ENCODE results near the gene RANBP3L. TPM values are rescaled to one million over a fixed set of nuclear protein-coding genes. Genes with fewer than 3 reads are reported as not detected.
A peak's percentile ranks its signal among the peaks of the same experiment; 100 is the strongest.

RANBP3L gene
- total and polyA plus RNA-seq, 9 of the 15 experiments (the other 6 are each of a cell fraction or from before 2014, with no cell fraction given), result 0.01 to 0.06 TPM; not detected in 7

DNA sequence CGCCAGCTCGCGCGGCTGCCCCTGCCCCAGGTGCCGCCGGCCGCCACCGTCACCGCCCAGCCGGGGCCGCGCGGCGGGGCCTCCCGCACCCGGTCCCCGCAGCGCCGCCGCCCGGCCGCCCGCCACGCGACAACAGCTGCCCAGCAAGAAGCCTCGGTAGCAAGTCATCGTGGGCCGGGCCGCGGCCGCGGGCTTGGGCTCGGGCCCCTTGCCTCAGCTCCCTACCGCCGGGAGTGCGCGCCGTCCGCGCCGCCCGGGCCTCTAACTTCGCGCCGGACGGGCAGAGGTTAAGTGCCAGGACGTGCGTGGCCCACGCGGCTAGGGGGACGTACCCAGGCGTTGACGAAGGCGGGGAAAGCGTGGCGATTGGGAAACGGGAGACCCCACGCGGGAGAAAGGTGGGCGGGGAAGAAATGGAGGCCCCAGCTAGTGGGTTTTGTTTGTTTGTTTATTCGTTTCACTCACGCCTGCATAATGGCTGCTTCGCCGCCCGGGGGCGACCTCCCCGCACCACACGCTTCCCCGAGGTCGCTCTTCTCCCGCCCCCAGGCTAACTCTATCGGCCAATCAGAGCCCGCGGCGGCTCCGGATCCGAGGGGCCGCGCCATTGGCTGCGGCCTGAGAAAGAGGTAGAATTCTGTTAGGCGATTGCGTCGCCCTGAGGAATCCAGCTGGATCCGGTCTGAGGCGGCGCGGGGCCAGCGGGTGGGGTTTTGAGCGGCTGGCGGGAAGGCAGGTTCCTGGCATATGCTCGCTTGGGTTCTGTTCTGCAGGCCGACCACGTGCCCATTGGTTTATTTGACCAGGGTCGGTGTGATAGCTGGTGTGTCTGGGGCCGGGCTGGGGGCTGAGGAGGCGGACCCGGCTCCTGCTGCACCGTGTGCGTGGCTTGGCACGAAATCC, 59.8 kb downstream of the RANBP3L start, which contains the start of gene NADK2 (continued):
- TF ChIP-seq, protein P1, sequence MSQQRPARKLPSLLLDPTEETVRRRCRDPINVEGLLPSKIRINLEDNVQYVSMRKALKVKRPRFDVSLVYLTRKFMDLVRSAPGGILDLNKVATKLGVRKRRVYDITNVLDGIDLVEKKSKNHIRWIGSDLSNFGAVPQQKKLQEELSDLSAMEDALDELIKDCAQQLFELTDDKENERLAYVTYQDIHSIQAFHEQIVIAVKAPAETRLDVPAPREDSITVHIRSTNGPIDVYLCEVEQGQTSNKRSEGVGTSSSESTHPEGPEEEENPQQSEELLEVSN (IDR thresholded peaks at IDR 0.05; ENCODE audit: borderline replicate concordance in 1 of 2, extremely low read depth in 1 of 2, insufficient read depth in 1 of 2, insufficient read length in 1 of 2, low read depth in 1 of 2, low read length in 1 of 2, poor library complexity in 1 of 2, severe bottlenecking in 1 of 2), result peak; percentile 99 to 100
- TF ChIP-seq ZNF197 (CRISPR knock-in tag; IDR thresholded peaks at IDR 0.05; ENCODE audit: low read depth) (peak; percentile 92), FUS (optimal IDR thresholded peaks at IDR 0.05; ENCODE audit: low read depth, low read length) (peak; percentile 65), SREBF1 (IDR thresholded peaks at IDR 0.05; ENCODE audit: borderline replicate concordance, low read depth, low read length) (no peak), NEUROD1 (IDR thresholded peaks at IDR 0.05; ENCODE audit: borderline replicate concordance, low read depth, low read length, partially characterized antibody) (peak; percentile 36), EP300 (IDR thresholded peaks at IDR 0.05; ENCODE audit: low read length) (peak; percentile 62), ZNF121 (CRISPR knock-in tag; conservative IDR thresholded peaks at IDR 0.05) (no peak), NR4A1 (CRISPR knock-in tag; IDR thresholded peaks at IDR 0.05) (0 out of 2 replicates have a peak, but pooled peaks have one; percentile 67), NR4A1 (tag; IDR thresholded peaks at IDR 0.05) (peak; percentile 94), ZNF232 (CRISPR knock-in tag; IDR thresholded peaks at IDR 0.05) (peak; percentile 93), CC2D1A (IDR thresholded peaks at IDR 0.05) (peak; percentile 97), ZNF134 (CRISPR knock-in tag; conservative IDR thresholded peaks at IDR 0.05) (peak; percentile 70; the same call in 1 of the 2 replicates), MYNN (IDR thresholded peaks at IDR 0.05) (no peak), MYNN (CRISPR knock-in tag; IDR thresholded peaks at IDR 0.05) (no peak), ZNF175 (CRISPR knock-in tag; IDR thresholded peaks at IDR 0.05; ENCODE audit: low read depth) (peak; percentile 98)
- TF ChIP-seq, protein P2, sequence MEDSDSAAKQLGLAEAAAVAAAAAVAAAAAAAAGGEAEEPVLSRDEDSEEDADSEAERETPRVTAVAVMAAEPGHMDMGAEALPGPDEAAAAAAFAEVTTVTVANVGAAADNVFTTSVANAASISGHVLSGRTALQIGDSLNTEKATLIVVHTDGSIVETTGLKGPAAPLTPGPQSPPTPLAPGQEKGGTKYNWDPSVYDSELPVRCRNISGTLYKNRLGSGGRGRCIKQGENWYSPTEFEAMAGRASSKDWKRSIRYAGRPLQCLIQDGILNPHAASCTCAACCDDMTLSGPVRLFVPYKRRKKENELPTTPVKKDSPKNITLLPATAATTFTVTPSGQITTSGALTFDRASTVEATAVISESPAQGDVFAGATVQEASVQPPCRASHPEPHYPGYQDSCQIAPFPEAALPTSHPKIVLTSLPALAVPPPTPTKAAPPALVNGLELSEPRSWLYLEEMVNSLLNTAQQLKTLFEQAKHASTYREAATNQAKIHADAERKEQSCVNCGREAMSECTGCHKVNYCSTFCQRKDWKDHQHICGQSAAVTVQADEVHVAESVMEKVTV (CRISPR knock-in tag; IDR thresholded peaks at IDR 0.05), result peak; percentile 57; the same call in 1 of the 2 replicates
- TF ChIP-seq, protein P3, sequence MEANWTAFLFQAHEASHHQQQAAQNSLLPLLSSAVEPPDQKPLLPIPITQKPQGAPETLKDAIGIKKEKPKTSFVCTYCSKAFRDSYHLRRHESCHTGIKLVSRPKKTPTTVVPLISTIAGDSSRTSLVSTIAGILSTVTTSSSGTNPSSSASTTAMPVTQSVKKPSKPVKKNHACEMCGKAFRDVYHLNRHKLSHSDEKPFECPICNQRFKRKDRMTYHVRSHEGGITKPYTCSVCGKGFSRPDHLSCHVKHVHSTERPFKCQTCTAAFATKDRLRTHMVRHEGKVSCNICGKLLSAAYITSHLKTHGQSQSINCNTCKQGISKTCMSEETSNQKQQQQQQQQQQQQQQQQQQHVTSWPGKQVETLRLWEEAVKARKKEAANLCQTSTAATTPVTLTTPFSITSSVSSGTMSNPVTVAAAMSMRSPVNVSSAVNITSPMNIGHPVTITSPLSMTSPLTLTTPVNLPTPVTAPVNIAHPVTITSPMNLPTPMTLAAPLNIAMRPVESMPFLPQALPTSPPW (CRISPR knock-in tag; IDR thresholded peaks at IDR 0.05), result peak; percentile 92
- TF ChIP-seq, protein P4, sequence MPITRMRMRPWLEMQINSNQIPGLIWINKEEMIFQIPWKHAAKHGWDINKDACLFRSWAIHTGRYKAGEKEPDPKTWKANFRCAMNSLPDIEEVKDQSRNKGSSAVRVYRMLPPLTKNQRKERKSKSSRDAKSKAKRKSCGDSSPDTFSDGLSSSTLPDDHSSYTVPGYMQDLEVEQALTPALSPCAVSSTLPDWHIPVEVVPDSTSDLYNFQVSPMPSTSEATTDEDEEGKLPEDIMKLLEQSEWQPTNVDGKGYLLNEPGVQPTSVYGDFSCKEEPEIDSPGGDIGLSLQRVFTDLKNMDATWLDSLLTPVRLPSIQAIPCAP (CRISPR knock-in tag; IDR thresholded peaks at IDR 0.05; ENCODE audit: borderline replicate concordance), result peak; percentile 88; the same call in 1 of the 2 replicates

All from K562 (cell line).